K562 (cell line): Measurements from ENCODE around the gene TBC1D5. TPM values are rescaled to one million over a fixed set of nuclear protein-coding genes. Genes with fewer than 3 reads are reported as not detected.
A peak's percentile ranks its signal among the peaks of the same experiment; 100 is the strongest.

Source experiments
- ATAC-seq: fragments of 200-7000 bp; cut with Tn5 transposase; 3 replicates; pipeline ENCODE4 v1.9.1; 2020; ENCODE audit warnings: moderate library complexity
- BruUV-seq: library from RNA; stranded (reverse); fragments of 400-500 nt; replicated peaks from 2 replicates; lab custom pipeline; 2021; lab: Mats Ljungman, UMichigan
- CTCF ChIA-PET: fragments of 300-600 bp; formaldehyde crosslinking; extraction: SDS; loops from one replicate; lab custom pipeline; 2021; ENCODE audit warnings: low intra/inter-chr PET ratio; lab: Yijun Ruan, JAX
- POLR2A ChIA-PET: fragments of 300-600, 350-650 bp; sonication (Branson Sonifier 250); formaldehyde crosslinking; extraction: SDS; loops from one replicate; lab custom pipeline; 2021; ENCODE audit warnings: antibody characterized with exemption, inconsistent platforms; lab: Yijun Ruan, JAX
- DNase-seq, 4 experiments: peaks; one replicate each; pipeline versions ENCODE4 v3.0.0 to v3.0.0-alpha.2; 2011 to 2018; ENCODE audit warnings: low spot score in 3 of 4, mixed read lengths in 3 of 4; ENCODE audit errors: extremely low read depth in 1 of 4
- FAIRE-seq: peaks from 2 replicates; lab custom pipeline; 2011; peaks lifted over from hg19 to GRCh38; lab: Jason Lieb, UNC
- H2AFZ ChIP-seq: 2 replicates; pipeline ENCODE4 v1.6.0; 2011; ENCODE audit warnings: low read depth, low read length, control low read depth, inconsistent platforms
- H3K27ac ChIP-seq: fragments of 200-600 bp; 3 replicates; pipeline ENCODE4 v1.8.0; 2011; ENCODE audit warnings: low read depth, mild to moderate bottlenecking, control low read depth, inconsistent platforms, low read length, moderate library complexity, mixed read lengths; ENCODE audit errors: extremely low read depth
- H3K27me3 ChIP-seq, 2 experiments: fragments of 300-600 bp in 1 of 2; 2 replicates in 1 of 2; 3 replicates in 1 of 2; pipeline versions ENCODE4 v1.6.0 to v1.8.0; 2011; ENCODE audit warnings: inconsistent platforms in 2 of 2, low read length in 2 of 2, mild to moderate bottlenecking in 1 of 2, mixed read lengths in 1 of 2, moderate library complexity in 1 of 2; ENCODE audit not compliant: control insufficient read depth in 2 of 2, insufficient read depth in 2 of 2
- H3K36me3 ChIP-seq: fragments of 300-600 bp; 3 replicates; pipeline ENCODE4 v1.8.0; 2011; ENCODE audit warnings: mild to moderate bottlenecking, low read length, inconsistent platforms; ENCODE audit not compliant: control insufficient read depth, insufficient read depth
- H3K4me1 ChIP-seq, 2 experiments: fragments of 200-600 bp in 1 of 2; replicated peaks in 1 of 2; 2 replicates in 1 of 2; 3 replicates in 1 of 2; pipeline versions ENCODE4 v1.5.1 to v1.8.0; 2011; ENCODE audit warnings: inconsistent platforms in 2 of 2, low read length in 2 of 2, mild to moderate bottlenecking in 1 of 2, mixed read lengths in 1 of 2, moderate library complexity in 1 of 2; ENCODE audit not compliant: control insufficient read depth in 2 of 2, insufficient read depth in 2 of 2
- H3K4me2 ChIP-seq: 2 replicates; pipeline ENCODE4 v1.6.1; 2011; ENCODE audit warnings: low read length, control low read depth, inconsistent platforms, mixed read lengths; ENCODE audit not compliant: insufficient read depth
- H3K4me3 ChIP-seq: fragments of 200-600 bp; sonication (generic), shearing (Covaris generic); 2 replicates; pipeline ENCODE4 v1.5.1; 2016; ENCODE audit warnings: control low read depth, inconsistent platforms
- H3K79me2 ChIP-seq: fragments of 200-600 bp; 3 replicates; pipeline ENCODE4 v1.8.0; 2011; ENCODE audit warnings: low read length, inconsistent platforms; ENCODE audit not compliant: control insufficient read depth, insufficient read depth
- H3K9ac ChIP-seq, 2 experiments: 2 replicates each; pipeline versions ENCODE4 v1.6.0 to v1.6.1; 2011; ENCODE audit warnings: low read depth in 2 of 2, low read length in 2 of 2, control low read depth in 1 of 2, inconsistent platforms in 1 of 2, mild to moderate bottlenecking in 1 of 2, mixed read lengths in 1 of 2; ENCODE audit not compliant: insufficient read depth in 1 of 2
- H3K9me1 ChIP-seq: one replicate; pipeline ENCODE4 v1.6.0; 2011; ENCODE audit warnings: inconsistent platforms, mild to moderate bottlenecking, low read length, moderate library complexity; ENCODE audit not compliant: control insufficient read depth, insufficient read depth
- H3K9me3 ChIP-seq: replicated peaks from 2 replicates; pipeline ENCODE4 v1.5.1; 2011; ENCODE audit warnings: low read depth, low read length, inconsistent platforms; ENCODE audit not compliant: control insufficient read depth, insufficient read depth
- H4K20me1 ChIP-seq: replicated peaks from 2 replicates; pipeline ENCODE4 v1.6.1; 2011; ENCODE audit warnings: low read length, inconsistent platforms, mixed read lengths; ENCODE audit not compliant: control insufficient read depth, insufficient read depth
- C11orf30 ChIP-seq: fragments of 450-650 bp; IDR thresholded peaks from 2 replicates; pipeline ENCODE4 v1.6.1; 2016; ENCODE audit warnings: low read depth, mild to moderate bottlenecking
- CREBBP ChIP-seq: IDR thresholded peaks from one replicate; pipeline ENCODE4 v1.6.1; 2012; ENCODE audit warnings: low read depth, mild to moderate bottlenecking, control low read depth, inconsistent platforms, low read length
- ELF2 ChIP-seq: fragments of 250-450 bp; sonication (Bioruptor Pico); IDR thresholded peaks from 2 replicates; pipeline ENCODE4 v1.5.0; 2021; ENCODE audit warnings: mild to moderate bottlenecking
- GATAD2A ChIP-seq: fragments of 450-650 bp; IDR thresholded peaks from 2 replicates; pipeline ENCODE4 v1.6.1; 2017
- HES1 ChIP-seq: fragments of 450-650 bp; IDR thresholded peaks from 2 replicates; pipeline ENCODE4 v1.6.1; 2016; ENCODE audit warnings: low read depth, mild to moderate bottlenecking, moderate library complexity
- IRF9 ChIP-seq: fragments of 450-650 bp; IDR thresholded peaks from 2 replicates; pipeline ENCODE4 v1.6.1; 2016; ENCODE audit warnings: missing biosample characterization, missing genetic modification characterization
- JUND ChIP-seq, 2 experiments: IDR thresholded peaks; 2 replicates in 1 of 2; 3 replicates in 1 of 2; pipeline ENCODE4 v1.6.1; 2011; ENCODE audit warnings: borderline replicate concordance in 2 of 2, low read depth in 2 of 2, low read length in 2 of 2, improper control_type of control experiment in 1 of 2, missing biosample characterization in 1 of 2, missing genetic modification characterization in 1 of 2, missing genetic modification reagents in 1 of 2
- MYNN ChIP-seq, 2 experiments: sonication (generic); formaldehyde crosslinking in 1 of 2; IDR thresholded peaks; 2 replicates each; pipeline versions ENCODE4 v1.5.0 to v1.6.1; 2016 to 2020; ENCODE audit warnings: antibody characterized with exemption in 1 of 2, missing genetic modification reagents in 1 of 2
- POLR3A ChIP-seq: IDR thresholded peaks from 2 replicates; pipeline ENCODE4 v1.6.1; 2011; ENCODE audit warnings: borderline replicate concordance, mild to moderate bottlenecking, moderate library complexity; ENCODE audit not compliant: insufficient read length, insufficient read depth; ENCODE audit errors: extremely low read depth
- SMAD3 ChIP-seq: fragments of 450-650 bp; formaldehyde crosslinking; conservative IDR thresholded peaks from 2 replicates; pipeline ENCODE4 v1.4.0; 2020; ENCODE audit warnings: mild to moderate bottlenecking
- ZFP36 ChIP-seq: fragments of 150-350 bp; IDR thresholded peaks from 2 replicates; pipeline ENCODE4 v1.6.1; 2018; ENCODE audit warnings: low read length, low read depth; ENCODE audit not compliant: partially characterized antibody
- ZNF143 ChIP-seq: sonication (generic); formaldehyde crosslinking; IDR thresholded peaks from 2 replicates; pipeline ENCODE4 v1.9.0; 2022; ENCODE audit warnings: mild to moderate bottlenecking, missing genetic modification reagents
- ZNF212 ChIP-seq: fragments of 450-650 bp; formaldehyde crosslinking; IDR thresholded peaks from 2 replicates; pipeline ENCODE4 v1.4.0; 2020; ENCODE audit warnings: mild to moderate bottlenecking
- ZNF316 ChIP-seq: fragments of 450-650 bp; IDR thresholded peaks from 2 replicates; pipeline ENCODE4 v1.6.1; 2016
- ZSCAN29 ChIP-seq: fragments of 450-650 bp; IDR thresholded peaks from 2 replicates; pipeline ENCODE4 v1.6.1; 2017
- in situ Hi-C: fragments of 300-500 bp; cut with MboI; formaldehyde crosslinking; loops from 4 replicates; pipeline ENCODE4 v1.15.0; 2018; ENCODE audit warnings: inconsistent platforms, mixed read lengths
- intact Hi-C: fragments of 100-400 bp; cut with micrococcal nuclease; formaldehyde crosslinking; loops from 2 replicates; pipeline ENCODE4 v1.14.2; 2022
- polyA plus RNA-seq, 8 experiments: library from polyadenylated mRNA; depleted of rRNA in 4 of 8; stranded (reverse) in 5 of 8; unstranded in 3 of 8; fragments of >200 nt; fragmentation: Nextera tagmentation in 2 of 8; fragmentation: Illumina TruSeq in 1 of 8; extraction: Ambion mirVana in 2 of 8; extraction: Trizol in 1 of 8; gene quantifications; 2 replicates each; pipeline versions ENCODE4 v1.2.1 to v1.2.3, GENCODE V29; 2011 to 2014; ENCODE audit warnings: inconsistent platforms in 1 of 8, missing spikeins in 1 of 8
- total RNA-seq, 7 experiments: library from RNA; depleted of rRNA in 6 of 7; stranded (reverse); fragments of >200 nt in 6 of 7; fragmentation: Illumina TruSeq in 2 of 7; extraction: Trizol in 2 of 7; gene quantifications; 2 replicates each; pipeline versions ENCODE4 v1.2.1 to v1.2.3, GENCODE V29; 2011 to 2021; ENCODE audit warnings: low replicate concordance in 1 of 7
- TF ChIP-seq, protein P1 (sequence below): sonication (generic); formaldehyde crosslinking; IDR thresholded peaks from 2 replicates; pipeline ENCODE4 v1.9.0; 2022; ENCODE audit warnings: mild to moderate bottlenecking, missing genetic modification reagents
- TF ChIP-seq, protein P2 (sequence below): sonication (generic); formaldehyde crosslinking; IDR thresholded peaks from 2 replicates; pipeline ENCODE4 v1.8.0; 2023; ENCODE audit warnings: mild to moderate bottlenecking, missing genetic modification reagents

TBC1D5 gene
- total and polyA plus RNA-seq, 9 of the 15 experiments (the other 6 are each of a cell fraction or from before 2014, with no cell fraction given): 2.9 to 38.1 (median 25.6) TPM

DNA sequence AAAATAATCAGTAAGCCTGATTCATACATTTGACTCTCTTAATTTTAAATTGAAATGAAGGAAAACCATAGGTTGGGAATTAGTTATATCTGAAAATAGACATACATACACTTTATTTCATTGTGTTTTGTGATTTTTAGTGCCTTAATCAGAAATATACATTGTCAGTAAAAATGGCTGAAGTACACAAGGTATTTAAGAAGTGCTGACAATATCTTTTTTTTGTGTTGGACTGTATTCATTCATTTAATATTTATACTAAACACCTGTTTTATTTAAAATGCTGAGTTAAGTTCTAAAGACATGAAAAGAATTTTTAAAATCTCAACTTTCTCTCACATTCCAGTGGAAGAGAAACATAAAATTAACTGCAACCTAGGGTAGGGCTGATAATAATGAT, 444.4 kb downstream of the TBC1D5 start:
- no peak for FAIRE-seq

More for the DNA sequence above, 444.4 kb downstream of the TBC1D5 start:
- no peaks in the 10 kb centered on the region for H3K9me1 ChIP-seq
- BruUV-seq: no TSS peak
- ATAC-seq: no peak
- no peaks in the 10 kb centered on the region for H3K9me3 ChIP-seq
- ChIA-PET CTCF (interaction anchor here (0.6 kb wide), 1 partner anchor 107 kb away, joined by 3 read pairs; no protein-coding TSS in a partner anchor), POLR2A (no interaction called here)
- no peak overlapping the region for H3K9ac ChIP-seq
- in situ Hi-C loops: no loop called here
- no peak overlapping the region for H3K27ac ChIP-seq
- H3K79me2 ChIP-seq: no peaks in the 10 kb centered on the region
- no peaks in the 10 kb centered on the region for H4K20me1 ChIP-seq
- H2AFZ ChIP-seq: no peak overlapping the region
- H3K36me3 ChIP-seq: no peaks in the 10 kb centered on the region
- no peak overlapping the region for H3K4me3 ChIP-seq
- H3K27me3 ChIP-seq: no peaks in the 10 kb centered on the region
- TF ChIP-seq ZNF316: peak; percentile 64
- TF ChIP-seq CREBBP: no peak
- TF ChIP-seq IRF9: no peak
- TF ChIP-seq ZSCAN29: no peak
- TF ChIP-seq POLR3A: no peak
- TF ChIP-seq C11orf30: peak; percentile 39; the same call in 1 of the 2 replicates
- TF ChIP-seq ELF2 (CRISPR knock-in tag): no peak
- no peak for TF ChIP-seq MYNN (IDR thresholded peaks at IDR 0.05)
- no peak for TF ChIP-seq MYNN (CRISPR knock-in tag; IDR thresholded peaks at IDR 0.05)
- TF ChIP-seq ZFP36: no peak
- TF ChIP-seq JUND (IDR thresholded peaks at IDR 0.05; ENCODE audit: borderline replicate concordance, low read depth, low read length): no peak
- TF ChIP-seq JUND (tag; IDR thresholded peaks at IDR 0.05; ENCODE audit: borderline replicate concordance, low read depth, low read length): no peak
- no peak for TF ChIP-seq HES1
- TF ChIP-seq, protein P1, sequence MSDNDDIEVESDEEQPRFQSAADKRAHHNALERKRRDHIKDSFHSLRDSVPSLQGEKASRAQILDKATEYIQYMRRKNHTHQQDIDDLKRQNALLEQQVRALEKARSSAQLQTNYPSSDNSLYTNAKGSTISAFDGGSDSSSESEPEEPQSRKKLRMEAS: no peak
- TF ChIP-seq, protein P2, sequence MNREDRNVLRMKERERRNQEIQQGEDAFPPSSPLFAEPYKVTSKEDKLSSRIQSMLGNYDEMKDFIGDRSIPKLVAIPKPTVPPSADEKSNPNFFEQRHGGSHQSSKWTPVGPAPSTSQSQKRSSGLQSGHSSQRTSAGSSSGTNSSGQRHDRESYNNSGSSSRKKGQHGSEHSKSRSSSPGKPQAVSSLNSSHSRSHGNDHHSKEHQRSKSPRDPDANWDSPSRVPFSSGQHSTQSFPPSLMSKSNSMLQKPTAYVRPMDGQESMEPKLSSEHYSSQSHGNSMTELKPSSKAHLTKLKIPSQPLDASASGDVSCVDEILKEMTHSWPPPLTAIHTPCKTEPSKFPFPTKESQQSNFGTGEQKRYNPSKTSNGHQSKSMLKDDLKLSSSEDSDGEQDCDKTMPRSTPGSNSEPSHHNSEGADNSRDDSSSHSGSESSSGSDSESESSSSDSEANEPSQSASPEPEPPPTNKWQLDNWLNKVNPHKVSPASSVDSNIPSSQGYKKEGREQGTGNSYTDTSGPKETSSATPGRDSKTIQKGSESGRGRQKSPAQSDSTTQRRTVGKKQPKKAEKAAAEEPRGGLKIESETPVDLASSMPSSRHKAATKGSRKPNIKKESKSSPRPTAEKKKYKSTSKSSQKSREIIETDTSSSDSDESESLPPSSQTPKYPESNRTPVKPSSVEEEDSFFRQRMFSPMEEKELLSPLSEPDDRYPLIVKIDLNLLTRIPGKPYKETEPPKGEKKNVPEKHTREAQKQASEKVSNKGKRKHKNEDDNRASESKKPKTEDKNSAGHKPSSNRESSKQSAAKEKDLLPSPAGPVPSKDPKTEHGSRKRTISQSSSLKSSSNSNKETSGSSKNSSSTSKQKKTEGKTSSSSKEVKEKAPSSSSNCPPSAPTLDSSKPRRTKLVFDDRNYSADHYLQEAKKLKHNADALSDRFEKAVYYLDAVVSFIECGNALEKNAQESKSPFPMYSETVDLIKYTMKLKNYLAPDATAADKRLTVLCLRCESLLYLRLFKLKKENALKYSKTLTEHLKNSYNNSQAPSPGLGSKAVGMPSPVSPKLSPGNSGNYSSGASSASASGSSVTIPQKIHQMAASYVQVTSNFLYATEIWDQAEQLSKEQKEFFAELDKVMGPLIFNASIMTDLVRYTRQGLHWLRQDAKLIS (CRISPR knock-in tag): no peak
- TF ChIP-seq SMAD3: no peak
- TF ChIP-seq GATAD2A: no peak
- TF ChIP-seq ZNF143 (CRISPR knock-in tag): no peak
- no peak for TF ChIP-seq ZNF212 (CRISPR knock-in tag)
- TF ChIP-seq, all 486 proteins: peak for 2
- intact Hi-C loops: no loop called here
- DNase-seq: no peak
- Histone ChIP-seq H3K4me1 (no peaks in the 10 kb centered on the region), H3K4me2 (no peak overlapping the region)
